ENCODE measurements around the gene COQ5. TPM values are rescaled to one million over a fixed set of nuclear protein-coding genes. Genes with fewer than 3 reads are reported as not detected.

Gene COQ5
- polyA plus RNA-seq, 1 donor from 2014 or later = 91.6 TPM

DNA sequence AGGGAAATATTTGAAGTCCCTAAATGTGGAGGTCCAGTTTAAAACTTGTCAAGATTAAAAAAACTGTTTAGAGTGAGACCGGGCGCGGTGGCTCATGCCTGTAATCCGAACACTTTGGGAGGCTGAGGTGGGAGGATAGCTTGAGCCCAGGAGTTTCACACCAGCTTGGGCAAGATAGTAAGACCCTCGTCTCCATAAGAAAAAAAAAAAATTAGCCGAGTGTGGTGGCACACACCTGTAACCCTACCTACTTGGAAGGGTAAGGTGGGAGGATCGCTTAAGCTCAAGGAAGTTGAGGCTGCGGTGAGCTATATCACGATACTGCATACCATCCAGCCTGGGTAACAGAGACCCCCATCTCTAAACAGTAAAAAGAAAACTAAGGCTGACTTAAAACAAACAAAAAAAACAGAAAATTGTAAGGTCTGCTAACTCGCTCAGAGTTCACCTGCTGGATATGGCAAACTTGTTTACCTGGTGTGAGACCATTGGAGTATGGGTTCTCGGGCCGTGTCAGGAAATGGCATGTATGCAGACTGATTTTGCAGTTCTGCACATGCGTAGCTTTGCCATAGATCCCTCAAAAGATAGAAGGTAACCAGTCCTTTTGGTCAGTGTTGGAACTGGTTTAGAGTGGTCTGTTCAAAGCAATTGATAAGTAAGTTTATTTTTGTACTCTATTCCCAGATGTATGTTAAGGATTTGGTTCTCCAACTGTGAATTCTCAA, 7.3 kb upstream of the COQ5 start:
- peaks cover 65% of the 10 kb centered on the region for H3K79me2 ChIP-seq (replicated peaks; ENCODE audit: insufficient read depth, low read length)
- no peak overlapping the region for H2AFZ ChIP-seq (ENCODE audit: low read depth, low read length)
- no peak overlapping the region for H3K27ac ChIP-seq (ENCODE audit: low read length)
- no peaks in the 10 kb centered on the region for H3K9me2 ChIP-seq (ENCODE audit: insufficient read depth, low read length)
- TF ChIP-seq CTCF (IDR thresholded peaks at IDR 0.05; ENCODE audit: poor library complexity, severe bottlenecking) (no peak), RAD21 (conservative IDR thresholded peaks at IDR 0.05) (no peak), SMC3 (conservative IDR thresholded peaks at IDR 0.05; ENCODE audit: poor library complexity) (no peak), EP300 (conservative IDR thresholded peaks at IDR 0.05; ENCODE audit: poor library complexity, severe bottlenecking) (no peak), EZH2 (IDR thresholded peaks at IDR 0.05; ENCODE audit: borderline replicate concordance, insufficient read depth, low read length, poor library complexity, severe bottlenecking) (no peak), POLR2AphosphoS5 (IDR thresholded peaks at IDR 0.05) (no peak), REST (IDR thresholded peaks at IDR 0.05; ENCODE audit: borderline replicate concordance) (no peak), TAF1 (IDR thresholded peaks at IDR 0.05; ENCODE audit: low read depth) (no peak), MXI1 (conservative IDR thresholded peaks at IDR 0.05; ENCODE audit: poor library complexity, severe bottlenecking) (no peak)
- peak overlapping the region; percentile 96 for H3K9ac ChIP-seq (ENCODE audit: low read length)
- no peaks in the 10 kb centered on the region for H3F3A ChIP-seq (ENCODE audit: insufficient read depth, low read length, poor library complexity, severe bottlenecking)
- no peaks in the 10 kb centered on the region for H3K27me3 ChIP-seq (ENCODE audit: insufficient read depth, low read depth, low read length)
- peak overlapping the region; percentile 100 for H3K4me3 ChIP-seq (ENCODE audit: low read length)
- peak overlapping the region; percentile 94 for H3K4me2 ChIP-seq (ENCODE audit: low read length)
- peaks cover 16% of the 10 kb centered on the region for H4K20me1 ChIP-seq (ENCODE audit: insufficient read depth)
- no peaks in the 10 kb centered on the region for H3K36me3 ChIP-seq (ENCODE audit: insufficient read depth, low read length)
- no peaks in the 10 kb centered on the region for H3K9me3 ChIP-seq (ENCODE audit: low read length)

DNA sequence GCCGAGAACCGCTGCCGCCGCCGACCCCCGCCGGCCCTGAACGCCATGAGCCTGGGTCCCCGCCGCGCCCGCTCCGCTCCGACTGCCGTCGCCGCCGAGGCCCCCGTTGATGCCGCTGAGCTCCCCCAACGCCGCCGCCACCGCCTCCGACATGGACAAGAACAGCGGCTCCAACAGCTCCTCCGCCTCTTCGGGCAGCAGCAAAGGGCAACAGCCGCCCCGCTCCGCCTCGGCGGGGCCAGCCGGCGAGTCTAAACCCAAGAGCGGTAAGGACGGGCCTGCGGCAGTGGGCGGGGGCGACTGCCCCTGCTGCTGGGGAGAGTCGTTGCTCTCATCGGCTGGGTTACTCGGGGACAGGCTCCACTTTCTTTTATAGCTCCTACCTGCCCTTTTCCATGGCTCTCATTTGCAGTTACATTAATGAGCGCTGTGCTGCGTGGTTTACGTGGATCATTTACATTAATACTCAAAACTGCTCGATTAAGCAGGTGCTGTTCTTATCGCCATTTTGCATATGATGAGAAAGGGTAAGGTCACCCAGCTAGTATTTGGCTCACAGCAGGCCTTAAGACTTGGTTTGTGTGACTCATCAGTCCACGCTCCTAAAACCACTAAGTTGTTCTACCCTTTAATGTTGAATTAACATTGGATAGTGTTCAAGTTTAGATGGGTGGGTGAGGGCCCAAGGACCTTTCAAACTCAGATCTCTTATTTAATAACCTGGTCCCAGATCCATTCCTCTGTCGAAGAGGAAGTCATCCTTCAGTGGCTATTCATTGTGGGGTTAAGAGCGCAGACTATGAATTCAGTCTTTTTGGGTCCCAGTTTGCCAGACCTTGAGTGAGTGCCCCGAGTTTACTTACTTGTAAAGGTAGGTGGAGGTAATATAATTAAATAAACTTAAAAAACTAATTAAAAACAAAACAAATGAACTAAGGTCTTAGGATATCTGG, 6.0 kb upstream of the COQ5 start:
- Histone ChIP-seq H3K79me2 (replicated peaks; ENCODE audit: insufficient read depth, low read length) (peaks cover 54% of the 10 kb centered on the region), H4K20me1 (ENCODE audit: insufficient read depth) (peaks cover 16% of the 10 kb centered on the region)

More for the DNA sequence above, 6.0 kb upstream of the COQ5 start:
- no peaks in the 10 kb centered on the region for H3K9me2 ChIP-seq (ENCODE audit: insufficient read depth, low read length)
- no peaks in the 10 kb centered on the region for H3K36me3 ChIP-seq (ENCODE audit: insufficient read depth, low read length)
- H3K4me3 ChIP-seq (ENCODE audit: low read length) = peak overlapping the region; percentile 100
- no peaks in the 10 kb centered on the region for H3K27me3 ChIP-seq (ENCODE audit: insufficient read depth, low read depth, low read length)
- peak overlapping the region; percentile 94 for H3K4me2 ChIP-seq (ENCODE audit: low read length)
- peak overlapping the region; percentile 96 for H3K9ac ChIP-seq (ENCODE audit: low read length)
- H3K27ac ChIP-seq (ENCODE audit: low read length) = peak overlapping the region; percentile 87
- no peaks in the 10 kb centered on the region for H3K9me3 ChIP-seq (ENCODE audit: low read length)
- no peak for TF ChIP-seq SMC3 (conservative IDR thresholded peaks at IDR 0.05; ENCODE audit: poor library complexity)
- TF ChIP-seq MXI1 (conservative IDR thresholded peaks at IDR 0.05; ENCODE audit: poor library complexity, severe bottlenecking) = peak; percentile 49
- TF ChIP-seq RAD21 (conservative IDR thresholded peaks at IDR 0.05) = no peak
- TF ChIP-seq TAF1 (IDR thresholded peaks at IDR 0.05; ENCODE audit: low read depth) = peak; percentile 13
- no peaks in the 10 kb centered on the region for H3F3A ChIP-seq (ENCODE audit: insufficient read depth, low read length, poor library complexity, severe bottlenecking)
- peak overlapping the region; percentile 51 for H2AFZ ChIP-seq (ENCODE audit: low read depth, low read length)

Data from neural cell (in vitro differentiated cells).